Embryonic facial prominence (tissue), 1 donor: ENCODE measurements around the gene PTPRJ.

Experiments
- DNase-seq: peaks from one replicate; pipeline ENCODE4 v3.0.0-alpha.2; 2016; ENCODE audit errors: extremely low spot score

PTPRJ gene

DNA sequence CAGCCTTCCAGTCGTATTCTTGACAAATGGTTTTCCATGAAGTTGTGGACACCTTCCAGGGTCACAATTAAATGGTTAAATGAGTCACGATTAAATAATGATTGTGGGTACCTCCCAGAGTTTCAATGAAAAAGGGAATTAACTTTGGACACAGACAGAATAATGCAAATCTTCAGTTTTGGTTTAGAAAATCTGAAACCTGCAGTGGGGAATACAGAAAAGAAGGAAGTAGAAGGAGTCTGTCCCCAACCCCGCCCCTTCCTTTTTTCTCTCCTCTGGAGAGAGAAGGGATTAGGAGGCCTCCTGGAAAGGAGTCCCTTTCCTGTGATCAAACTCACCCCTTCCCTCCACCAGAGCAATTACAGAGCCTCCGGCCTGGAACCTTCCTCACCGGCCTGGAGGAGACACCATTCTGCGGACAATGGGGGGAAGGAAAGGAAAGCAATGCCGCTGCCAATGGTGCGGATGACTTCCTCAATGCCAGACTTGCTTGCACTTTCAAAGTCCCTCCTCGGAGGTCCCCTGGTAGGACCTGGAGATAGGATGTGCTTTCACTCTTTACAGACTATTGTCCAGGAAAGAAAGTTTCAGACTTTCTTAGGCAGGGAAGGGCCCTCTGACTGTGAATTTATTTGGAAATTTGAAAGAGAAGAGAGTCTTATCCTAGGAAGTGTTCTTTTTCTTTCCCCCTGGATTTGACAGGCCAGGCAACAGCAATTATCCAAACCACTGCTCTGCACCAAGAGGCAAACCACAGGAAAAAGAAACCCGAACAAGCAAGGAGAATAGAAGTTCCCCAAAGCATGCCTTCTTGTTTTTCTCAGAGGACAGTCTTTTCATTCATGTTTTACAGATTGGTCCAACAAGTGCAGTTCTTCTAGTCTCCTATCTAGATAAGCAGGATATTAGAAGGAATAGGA is 86.8 kb downstream of the PTPRJ start:
- DNase-seq, result no peak

DNA sequence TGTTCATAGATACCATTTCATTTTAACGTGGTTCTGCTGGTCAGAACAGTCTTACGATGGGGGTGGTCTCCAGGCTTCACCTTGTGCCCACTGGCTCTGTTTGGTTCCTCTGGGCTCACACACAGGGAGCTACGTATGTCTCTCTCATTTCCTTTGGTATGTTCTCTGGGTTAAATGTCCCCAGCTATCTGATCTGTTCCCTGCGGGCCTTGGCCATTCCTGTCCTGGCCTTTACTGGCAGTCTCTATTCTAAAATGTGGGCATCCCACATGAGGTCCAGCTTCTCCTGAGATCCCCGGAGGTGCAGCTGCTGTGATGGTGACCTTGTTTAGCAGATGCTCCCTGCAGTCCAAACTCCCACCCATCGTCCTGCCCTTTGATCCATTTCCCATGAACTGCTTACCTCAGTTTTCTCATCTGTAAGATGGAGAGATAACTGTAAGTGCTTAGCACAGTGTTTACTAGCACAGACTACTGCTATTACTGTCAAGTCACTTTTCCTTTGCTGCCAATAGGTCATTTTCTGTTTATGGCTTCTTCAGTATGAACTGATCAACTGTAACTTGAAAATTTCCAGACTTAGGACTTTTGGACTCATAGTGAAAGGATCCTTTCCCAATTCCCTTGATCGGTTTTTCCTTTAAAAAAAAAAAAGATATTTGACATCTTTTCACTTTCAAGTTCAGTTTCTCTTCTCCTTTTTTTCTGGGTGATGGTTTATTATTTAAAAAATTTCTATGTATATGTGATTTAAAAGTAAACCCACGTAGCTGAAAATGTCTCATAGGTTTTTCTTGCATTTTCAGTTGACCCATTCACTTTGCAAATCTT is 92.9 kb downstream of the PTPRJ start:
- DNase-seq, result no peak

- DNase-seq, result no peak
Measured at GRCh38 chr11:48074425-48075181, 94.2 kb downstream of the PTPRJ start.

GRCh38 chr11:48075637-48076036 is 95.3 kb downstream of the PTPRJ start:
- no peak for DNase-seq

- DNase-seq, result no peak
Measured at GRCh38 chr11:48077251-48077650, 96.9 kb downstream of the PTPRJ start.

DNA sequence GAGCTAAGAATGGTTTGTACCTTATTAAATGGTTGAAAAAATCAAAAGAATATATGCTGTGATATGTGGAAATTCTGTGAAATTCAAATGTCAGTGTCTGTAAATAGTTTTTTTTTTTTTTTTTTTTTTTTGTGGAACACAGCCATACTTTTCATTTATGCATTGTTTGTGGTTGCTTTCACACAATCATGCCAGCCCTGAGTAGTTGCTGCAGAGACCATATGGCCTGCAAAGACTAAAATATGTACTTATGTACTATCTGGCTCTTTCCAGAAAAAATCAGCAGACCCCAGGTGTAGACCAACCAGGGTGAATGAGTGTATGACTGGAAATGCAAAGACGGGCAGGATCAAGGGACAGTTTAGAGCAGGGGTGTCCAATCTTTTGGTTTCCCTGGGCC is 98.3 kb downstream of the PTPRJ start:
- DNase-seq, result no peak

DNA sequence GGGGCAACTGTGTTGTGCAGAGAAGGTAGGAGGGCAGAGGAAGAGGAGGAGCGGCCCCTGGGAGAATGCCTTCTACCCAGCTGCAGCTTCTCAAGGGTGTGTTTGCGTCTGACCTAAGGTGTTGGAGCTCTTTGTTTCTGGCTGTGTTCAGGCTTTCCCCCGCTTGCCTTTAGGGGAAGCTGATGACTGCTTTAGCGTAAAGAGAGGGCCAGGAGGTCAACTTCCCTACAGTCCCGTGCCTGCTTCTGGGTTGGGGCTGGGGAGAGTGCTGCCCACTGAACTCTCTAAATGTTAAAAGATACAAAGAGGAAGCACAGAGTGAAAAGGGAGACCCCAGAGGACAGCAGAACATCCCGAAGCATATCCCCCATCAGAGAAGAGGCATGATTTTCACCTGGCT is 99.2 kb downstream of the PTPRJ start:
- no peak for DNase-seq

DNA sequence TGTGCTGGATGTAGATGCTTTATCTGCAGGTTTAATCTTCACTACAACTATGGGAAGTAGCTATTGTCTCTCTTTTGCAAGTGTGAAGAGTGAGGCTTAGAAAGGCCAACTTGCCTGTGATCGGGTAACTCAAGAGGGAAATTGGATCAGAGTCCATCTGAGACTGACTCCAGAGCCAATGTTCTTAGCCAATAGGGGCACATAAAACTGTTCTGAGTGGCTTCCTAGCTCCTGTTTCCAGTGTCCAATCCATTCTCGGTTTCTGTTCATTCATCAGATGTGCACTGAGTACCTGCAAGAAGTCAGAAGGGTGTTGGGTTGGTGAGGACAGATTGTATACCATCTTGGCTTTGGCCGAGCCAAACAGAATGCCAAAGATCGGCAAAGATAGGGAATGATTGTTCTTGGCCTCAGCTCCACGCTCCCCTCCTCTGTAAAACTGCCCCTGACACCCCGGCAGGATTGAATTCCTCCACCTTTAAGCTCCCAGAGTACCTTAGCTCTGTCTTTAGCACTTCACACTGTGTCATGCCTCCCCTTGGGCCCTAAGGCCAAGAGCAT is 100.0 kb downstream of the PTPRJ start:
- no peak for DNase-seq

- DNase-seq, result no peak
Measured at GRCh38 chr11:48081151-48082010, 101.0 kb downstream of the PTPRJ start.

- DNase-seq, result no peak
Measured at GRCh38 chr11:48082771-48083170, 102.4 kb downstream of the PTPRJ start.

DNA sequence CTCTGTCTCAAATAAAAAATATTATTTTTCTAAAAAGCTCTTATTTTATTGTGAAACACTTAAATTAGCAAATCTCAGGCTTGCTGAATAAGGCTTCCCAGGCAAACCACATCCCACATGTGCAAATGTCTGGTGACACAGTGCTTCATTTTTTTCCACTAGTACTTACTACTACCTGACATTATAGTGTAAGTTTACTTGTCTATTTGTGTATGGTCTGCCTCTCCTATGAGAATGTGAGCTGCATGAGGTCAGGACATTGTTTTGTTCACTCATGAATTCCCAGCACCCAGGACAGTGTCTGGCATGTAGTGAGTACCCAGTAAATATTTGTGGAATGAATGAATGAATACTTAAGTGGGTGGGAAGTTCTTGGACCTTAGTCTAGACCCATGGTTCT is 103.1 kb downstream of the PTPRJ start:
- DNase-seq, result no peak

DNA sequence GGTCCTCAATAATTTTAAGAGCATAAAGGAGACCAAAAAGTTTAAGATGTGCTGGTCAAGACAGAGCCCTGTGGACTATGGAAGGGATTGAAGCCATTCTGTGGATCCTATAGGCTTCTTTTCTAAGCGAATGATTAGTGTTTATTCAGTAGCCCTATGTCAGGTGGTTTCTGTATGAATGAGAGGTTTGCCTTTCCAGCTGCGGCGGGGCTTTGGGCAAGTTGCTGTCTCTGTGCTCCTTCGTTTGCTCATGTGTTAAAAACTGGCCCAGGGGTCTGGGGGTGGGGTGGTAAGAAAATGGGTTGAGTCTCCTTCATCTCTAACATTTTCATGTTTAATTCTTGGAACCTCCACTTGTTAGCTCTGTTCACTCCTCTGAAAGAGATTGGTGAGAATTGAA is 105.3 kb downstream of the PTPRJ start:
- no peak for DNase-seq

GRCh38 chr11:48087422-48087821 is 107.1 kb downstream of the PTPRJ start:
- no peak for DNase-seq

GRCh38 chr11:48087974-48088681 is 107.8 kb downstream of the PTPRJ start:
- no peak for DNase-seq

- no peak for DNase-seq
Measured at GRCh38 chr11:48088682-48089050, 108.3 kb downstream of the PTPRJ start.

DNA sequence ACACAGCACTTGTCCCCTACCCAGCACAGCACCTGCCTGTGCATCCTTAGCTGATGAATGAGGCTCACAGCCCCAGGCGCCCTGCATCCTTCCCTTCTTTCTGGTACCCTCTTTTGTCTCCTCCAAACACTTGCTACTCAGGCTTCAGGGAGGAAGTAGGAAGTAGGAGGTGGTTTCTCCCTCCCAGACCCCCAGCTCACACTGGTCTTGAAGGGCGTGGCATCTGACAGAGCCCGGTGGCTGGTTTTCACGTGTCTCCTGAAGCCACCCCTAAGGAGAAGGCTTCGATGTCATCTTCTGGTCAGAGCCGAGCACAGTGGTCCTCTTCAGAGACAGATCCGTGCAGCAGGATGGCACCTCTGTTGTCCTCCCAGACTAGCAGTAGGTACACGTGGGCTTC is 109.8 kb downstream of the PTPRJ start:
- DNase-seq, result no peak

- no peak for DNase-seq
Measured at GRCh38 chr11:48091426-48092102, 111.2 kb downstream of the PTPRJ start.

DNA sequence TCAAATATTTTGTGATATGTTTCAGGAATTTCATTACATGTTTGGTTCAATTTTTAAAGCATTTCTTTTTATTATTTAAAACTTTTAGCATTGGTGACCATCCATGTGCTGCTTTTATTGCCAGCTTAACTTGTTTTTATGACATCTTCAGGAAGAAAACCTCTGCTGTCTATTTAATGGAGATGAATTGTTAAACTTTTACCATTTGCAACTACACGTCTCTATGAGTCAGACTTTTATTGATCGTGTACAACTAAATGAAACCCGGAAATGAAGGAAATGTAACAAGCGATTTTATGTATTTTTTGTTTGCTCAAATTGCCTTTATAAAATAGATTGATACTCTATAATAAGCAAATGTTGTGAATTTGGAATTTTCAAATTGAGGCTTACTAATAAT is 113.0 kb downstream of the PTPRJ start:
- DNase-seq, result no peak

- DNase-seq, result no peak
Measured at GRCh38 chr11:48093795-48094642, 113.7 kb downstream of the PTPRJ start.
